HepG2 (cell line): ENCODE measurements around the gene ATXN2. TPM values are rescaled to one million over a fixed set of nuclear protein-coding genes. Genes with fewer than 3 reads are reported as not detected.

Source experiments
- ATAC-seq: fragments of 200-7000 bp; cut with Tn5 transposase; 3 replicates; pipeline ENCODE4 v1.9.1; 2020; ENCODE audit warnings: mild to moderate bottlenecking, moderate library complexity
- BruUV-seq: library from RNA; stranded (reverse); fragments of 400-500 nt; replicated peaks from 2 replicates; lab custom pipeline; 2021; lab: Mats Ljungman, UMichigan
- CTCF ChIA-PET: fragments of 300-600 bp; formaldehyde crosslinking; extraction: SDS; loops from one replicate; lab custom pipeline; 2021; ENCODE audit warnings: low total read pairs, inconsistent platforms, low intra/inter-chr PET ratio; lab: Yijun Ruan, JAX
- POLR2A ChIA-PET: fragments of 350-600 bp; sonication (Branson Sonifier 250); formaldehyde crosslinking; loops from one replicate; lab custom pipeline; 2020; ENCODE audit warnings: antibody characterized with exemption, inconsistent platforms; lab: Yijun Ruan, JAX
- DNase-seq: peaks from one replicate; pipeline ENCODE4 v3.0.0-alpha.2; 2015; ENCODE audit warnings: low spot score
- FAIRE-seq: peaks from 3 replicates; lab custom pipeline; 2011; peaks lifted over from hg19 to GRCh38; lab: Jason Lieb, UNC
- H2AFZ ChIP-seq: one replicate; pipeline ENCODE4 v1.6.1; 2011; ENCODE audit warnings: low read length, inconsistent platforms
- H3K27ac ChIP-seq: fragments of 300-600 bp; 3 replicates; pipeline ENCODE4 v1.8.0; 2011; ENCODE audit warnings: mixed run types, mild to moderate bottlenecking, mixed read lengths, low read length, inconsistent platforms; ENCODE audit not compliant: insufficient read depth; ENCODE audit errors: extremely low read length
- H3K27me3 ChIP-seq, 2 experiments: fragments of 200-600 bp in 1 of 2; 2 replicates in 1 of 2; 3 replicates in 1 of 2; pipeline versions ENCODE4 v1.6.0 to v1.8.0; 2011; ENCODE audit warnings: low read length in 2 of 2, mild to moderate bottlenecking in 2 of 2, moderate library complexity in 2 of 2, inconsistent platforms in 1 of 2; ENCODE audit not compliant: insufficient read depth in 2 of 2, control insufficient read depth in 1 of 2
- H3K36me3 ChIP-seq, 2 experiments: fragments of 200-600 bp in 1 of 2; replicated peaks in 1 of 2; 2 replicates in 1 of 2; 3 replicates in 1 of 2; pipeline versions ENCODE4 v1.5.1 to v1.8.0; 2011; ENCODE audit warnings: low read length in 2 of 2, inconsistent platforms in 1 of 2; ENCODE audit not compliant: insufficient read depth in 2 of 2, control insufficient read depth in 1 of 2
- H3K4me1 ChIP-seq: 2 replicates; pipeline ENCODE4 v1.5.1; 2012; ENCODE audit warnings: low read length, inconsistent platforms; ENCODE audit not compliant: insufficient read depth
- H3K4me2 ChIP-seq: 2 replicates; pipeline ENCODE4 v1.6.0; 2011; ENCODE audit warnings: low read depth, low read length, inconsistent platforms
- H3K4me3 ChIP-seq, 3 experiments: fragments of 200-600 bp in 1 of 3; sonication (generic), shearing (Covaris generic) in 1 of 3; replicated peaks in 1 of 3; 2 replicates each; pipeline ENCODE4 v1.5.1; 2011 to 2016; ENCODE audit warnings: low read length in 3 of 3, inconsistent platforms in 2 of 3, low read depth in 2 of 3, mild to moderate bottlenecking in 2 of 3, control low read depth in 1 of 3, mixed read lengths in 1 of 3; ENCODE audit not compliant: insufficient read depth in 1 of 3
- H3K79me2 ChIP-seq: one replicate; pipeline ENCODE4 v1.6.1; 2011; ENCODE audit warnings: low read length, inconsistent platforms; ENCODE audit not compliant: insufficient read depth
- H3K9ac ChIP-seq: 2 replicates; pipeline ENCODE4 v1.6.0; 2011; ENCODE audit warnings: mild to moderate bottlenecking, low read depth, low read length, inconsistent platforms; ENCODE audit not compliant: insufficient read depth
- H3K9me3 ChIP-seq: 2 replicates; pipeline ENCODE4 v1.5.1; 2012; ENCODE audit warnings: mild to moderate bottlenecking, low read length
- H4K20me1 ChIP-seq: 2 replicates; pipeline ENCODE4 v1.6.0; 2011; ENCODE audit warnings: inconsistent platforms, mild to moderate bottlenecking, low read length, moderate library complexity; ENCODE audit not compliant: insufficient read depth
- BORCS8-MEF2B ChIP-seq: sonication (generic); formaldehyde crosslinking; IDR thresholded peaks from 2 replicates; pipeline ENCODE4 v1.8.0; 2022; ENCODE audit warnings: mild to moderate bottlenecking, missing genetic modification reagents
- NFIB ChIP-seq: sonication (generic); formaldehyde crosslinking; IDR thresholded peaks from 2 replicates; pipeline ENCODE4 v1.9.0; 2021; ENCODE audit warnings: missing genetic modification reagents, mild to moderate bottlenecking, borderline replicate concordance
- PHF5A ChIP-seq: IDR thresholded peaks from one replicate; pipeline ENCODE4 v1.6.1; 2018; ENCODE audit warnings: low read depth, missing genetic modification reagents; ENCODE audit not compliant: unreplicated experiment
- RORA ChIP-seq: sonication (generic); formaldehyde crosslinking; IDR thresholded peaks from 2 replicates; pipeline ENCODE4 v1.5.0; 2020; ENCODE audit warnings: mild to moderate bottlenecking, missing genetic modification reagents, moderate library complexity
- TBP ChIP-seq: sonication (generic); formaldehyde crosslinking; IDR thresholded peaks from 2 replicates; pipeline ENCODE4 v1.5.0; 2020; ENCODE audit warnings: missing genetic modification reagents
- ZNF205 ChIP-seq: IDR thresholded peaks from 2 replicates; pipeline ENCODE4 v1.6.1; 2018; ENCODE audit warnings: missing biosample characterization, missing genetic modification reagents
- ZNF501 ChIP-seq: sonication (generic); formaldehyde crosslinking; IDR thresholded peaks from 2 replicates; pipeline ENCODE4 v1.5.1; 2020; ENCODE audit warnings: mild to moderate bottlenecking, moderate library complexity, missing genetic modification reagents
- ZNF780A ChIP-seq: sonication (generic); formaldehyde crosslinking; IDR thresholded peaks from 2 replicates; pipeline ENCODE4 v1.8.0; 2022; ENCODE audit warnings: mild to moderate bottlenecking, missing genetic modification reagents, moderate library complexity
- ZNF816 ChIP-seq: sonication (generic); formaldehyde crosslinking; IDR thresholded peaks from 2 replicates; pipeline ENCODE4 v1.8.0; 2022; ENCODE audit warnings: missing genetic modification reagents, mild to moderate bottlenecking, borderline replicate concordance
- WGBS: methylation state at CpG from one replicate; pipeline ENCODE4 v1.1.6; 2017; ENCODE audit warnings: low lambda C conversion rate; 5-methylcytosine and 5-hydroxymethylcytosine counted together
- in situ Hi-C: cut with HindIII; loops from 2 replicates; pipeline ENCODE4 v1.10.0; 2017; ENCODE audit warnings: low pct_unique_long_range_greater_than_20kb; ENCODE audit not compliant: extremely low pct_ligation_motif_present
- intact Hi-C: fragments of 100-400 bp; cut with micrococcal nuclease; formaldehyde crosslinking; loops from one replicate; pipeline ENCODE4 v1.10.0; 2022; ENCODE audit not compliant: unreplicated experiment
- polyA plus RNA-seq, 8 experiments: library from polyadenylated mRNA; depleted of rRNA in 3 of 8; stranded (reverse) in 7 of 8; unstranded in 1 of 8; fragments of >200 nt; fragmentation: Illumina TruSeq in 4 of 8; extraction: Trizol in 4 of 8; gene quantifications; 2 replicates each; pipeline versions ENCODE4 v1.2.1 to v1.2.3, GENCODE V29; 2011 to 2016; ENCODE audit warnings: low read depth in 4 of 8, missing spikeins in 1 of 8, mixed read lengths in 1 of 8; ENCODE audit not compliant: insufficient read depth in 1 of 8
- total RNA-seq, 5 experiments: library from RNA; depleted of rRNA; stranded (reverse); fragments of >200 nt; fragmentation: Illumina TruSeq; extraction: Trizol; gene quantifications; 2 replicates each; pipeline ENCODE4 v1.2.3, GENCODE V29; 2016; ENCODE audit warnings: low read depth in 1 of 5
- TF ChIP-seq, protein P1 (sequence below): IDR thresholded peaks from 2 replicates; pipeline ENCODE4 v1.6.1; 2016; ENCODE audit warnings: low read depth, missing genetic modification reagents, missing compliant biosample characterization
- TF ChIP-seq, protein P2 (sequence below): sonication (generic); formaldehyde crosslinking; IDR thresholded peaks from 2 replicates; pipeline ENCODE4 v1.4.0; 2020; ENCODE audit warnings: mild to moderate bottlenecking, missing genetic modification reagents
- TF ChIP-seq, protein P3 (sequence below): sonication (generic); formaldehyde crosslinking; IDR thresholded peaks from 2 replicates; pipeline ENCODE4 v1.4.0; 2020; ENCODE audit warnings: mild to moderate bottlenecking, missing genetic modification reagents

ATXN2 gene
- total and polyA plus RNA-seq, 2 of the 13 experiments (the other 11 are each of a cell fraction or from before 2014, with no cell fraction given), result 18.1 to 27.1 TPM

DNA sequence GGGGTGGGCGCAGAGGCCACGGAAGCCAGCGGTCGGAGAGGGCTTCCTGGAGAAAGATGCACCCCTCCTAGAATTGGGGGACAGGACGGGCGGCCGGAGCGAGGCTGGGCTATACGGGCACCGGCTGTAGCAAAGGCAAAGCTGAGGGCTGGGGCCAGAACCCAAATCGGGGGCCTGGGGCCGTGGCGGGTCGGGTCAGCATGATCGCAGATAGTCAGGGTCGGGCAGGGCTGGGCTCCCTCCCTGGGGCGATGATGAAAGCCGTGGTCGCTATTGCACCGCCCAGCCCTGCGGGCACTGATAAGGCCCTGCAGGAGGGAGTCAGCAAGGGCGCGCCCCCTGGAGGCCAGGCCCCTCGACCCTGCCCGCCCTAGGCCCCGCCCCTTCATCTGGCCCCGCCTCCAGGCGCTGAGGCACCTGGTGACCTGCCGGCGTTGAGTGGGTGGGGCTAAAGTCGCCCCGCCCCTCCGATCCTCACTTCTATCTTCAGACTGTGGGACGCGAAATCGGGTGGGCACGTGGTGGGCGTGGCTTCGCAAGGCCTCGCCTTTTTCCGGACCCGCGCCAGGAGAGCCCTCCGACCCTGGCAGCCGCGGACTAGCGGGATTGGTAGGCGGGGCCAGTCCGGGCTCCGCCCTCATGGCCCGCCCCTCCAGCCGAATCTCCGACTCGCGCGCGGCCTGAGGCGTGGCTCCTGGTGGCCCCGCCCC lies 193.8 kb downstream of the ATXN2 start:
- H3K4me2 ChIP-seq, result peak overlapping the region; percentile 94
- peak overlapping the region; percentile 68 for H3K27ac ChIP-seq
- 20% methylated on average over 1 of the region's 59 CpGs for WGBS
- TSS peak; percentile 51 for BruUV-seq
- POLR2A ChIA-PET, result interaction anchor here (0.9 to 3.1 kb wide), 6 partner anchors 8 to 43 kb away, joined by 3 to 21 read pairs (median 4); partner anchors contain the start of gene PHETA1
- H3K27me3 ChIP-seq, result no peaks in the 10 kb centered on the region; a peak in 1 of 5 replicates
- H3K4me1 ChIP-seq, result peaks cover 59% of the 10 kb centered on the region
- H3K9me3 ChIP-seq, result no peaks in the 10 kb centered on the region
- H2AFZ ChIP-seq, result no peak overlapping the region
- H3K4me3 ChIP-seq, result peak overlapping the region; percentile 92 to 95 (median 93)
- CTCF ChIA-PET, result interaction anchor here (1.4 kb wide), 1 partner anchor 8 kb away, joined by 4 read pairs; no protein-coding TSS in a partner anchor
- peaks cover 28% of the 10 kb centered on the region for H3K79me2 ChIP-seq
- in situ Hi-C loops, result no loop called here
- DNase-seq (peak; percentile 95), FAIRE-seq (peak; percentile 92), ATAC-seq (peak; percentile 83)
- intact Hi-C loops, result loop anchor here (2.0 kb wide), 1 partner anchor 45 kb away; no protein-coding TSS in a partner anchor
- peak overlapping the region; percentile 73 for H3K9ac ChIP-seq
- H3K36me3 ChIP-seq, result 0 out of 5 replicates have a peak, but pooled peaks cover 0 to 5% of the 10 kb centered on the region in 2 experiments
- H4K20me1 ChIP-seq, result peaks cover 25% of the 10 kb centered on the region
- TF ChIP-seq, protein P1, sequence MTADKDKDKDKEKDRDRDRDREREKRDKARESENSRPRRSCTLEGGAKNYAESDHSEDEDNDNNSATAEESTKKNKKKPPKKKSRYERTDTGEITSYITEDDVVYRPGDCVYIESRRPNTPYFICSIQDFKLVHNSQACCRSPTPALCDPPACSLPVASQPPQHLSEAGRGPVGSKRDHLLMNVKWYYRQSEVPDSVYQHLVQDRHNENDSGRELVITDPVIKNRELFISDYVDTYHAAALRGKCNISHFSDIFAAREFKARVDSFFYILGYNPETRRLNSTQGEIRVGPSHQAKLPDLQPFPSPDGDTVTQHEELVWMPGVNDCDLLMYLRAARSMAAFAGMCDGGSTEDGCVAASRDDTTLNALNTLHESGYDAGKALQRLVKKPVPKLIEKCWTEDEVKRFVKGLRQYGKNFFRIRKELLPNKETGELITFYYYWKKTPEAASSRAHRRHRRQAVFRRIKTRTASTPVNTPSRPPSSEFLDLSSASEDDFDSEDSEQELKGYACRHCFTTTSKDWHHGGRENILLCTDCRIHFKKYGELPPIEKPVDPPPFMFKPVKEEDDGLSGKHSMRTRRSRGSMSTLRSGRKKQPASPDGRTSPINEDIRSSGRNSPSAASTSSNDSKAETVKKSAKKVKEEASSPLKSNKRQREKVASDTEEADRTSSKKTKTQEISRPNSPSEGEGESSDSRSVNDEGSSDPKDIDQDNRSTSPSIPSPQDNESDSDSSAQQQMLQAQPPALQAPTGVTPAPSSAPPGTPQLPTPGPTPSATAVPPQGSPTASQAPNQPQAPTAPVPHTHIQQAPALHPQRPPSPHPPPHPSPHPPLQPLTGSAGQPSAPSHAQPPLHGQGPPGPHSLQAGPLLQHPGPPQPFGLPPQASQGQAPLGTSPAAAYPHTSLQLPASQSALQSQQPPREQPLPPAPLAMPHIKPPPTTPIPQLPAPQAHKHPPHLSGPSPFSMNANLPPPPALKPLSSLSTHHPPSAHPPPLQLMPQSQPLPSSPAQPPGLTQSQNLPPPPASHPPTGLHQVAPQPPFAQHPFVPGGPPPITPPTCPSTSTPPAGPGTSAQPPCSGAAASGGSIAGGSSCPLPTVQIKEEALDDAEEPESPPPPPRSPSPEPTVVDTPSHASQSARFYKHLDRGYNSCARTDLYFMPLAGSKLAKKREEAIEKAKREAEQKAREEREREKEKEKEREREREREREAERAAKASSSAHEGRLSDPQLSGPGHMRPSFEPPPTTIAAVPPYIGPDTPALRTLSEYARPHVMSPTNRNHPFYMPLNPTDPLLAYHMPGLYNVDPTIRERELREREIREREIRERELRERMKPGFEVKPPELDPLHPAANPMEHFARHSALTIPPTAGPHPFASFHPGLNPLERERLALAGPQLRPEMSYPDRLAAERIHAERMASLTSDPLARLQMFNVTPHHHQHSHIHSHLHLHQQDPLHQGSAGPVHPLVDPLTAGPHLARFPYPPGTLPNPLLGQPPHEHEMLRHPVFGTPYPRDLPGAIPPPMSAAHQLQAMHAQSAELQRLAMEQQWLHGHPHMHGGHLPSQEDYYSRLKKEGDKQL (CRISPR knock-in tag), result no peak
- TF ChIP-seq ZNF205 (CRISPR knock-in tag), result no peak
- TF ChIP-seq NFIB (CRISPR knock-in tag), result no peak
- no peak for TF ChIP-seq TBP (CRISPR knock-in tag)
- TF ChIP-seq RORA, result no peak
- no peak for TF ChIP-seq PHF5A (CRISPR knock-in tag)
- 0 out of 2 replicates have a peak, but pooled peaks have one; percentile 43 for TF ChIP-seq BORCS8-MEF2B (CRISPR knock-in tag)
- no peak for TF ChIP-seq ZNF780A (CRISPR knock-in tag)
- TF ChIP-seq ZNF816 (CRISPR knock-in tag), result no peak
- TF ChIP-seq, protein P2, sequence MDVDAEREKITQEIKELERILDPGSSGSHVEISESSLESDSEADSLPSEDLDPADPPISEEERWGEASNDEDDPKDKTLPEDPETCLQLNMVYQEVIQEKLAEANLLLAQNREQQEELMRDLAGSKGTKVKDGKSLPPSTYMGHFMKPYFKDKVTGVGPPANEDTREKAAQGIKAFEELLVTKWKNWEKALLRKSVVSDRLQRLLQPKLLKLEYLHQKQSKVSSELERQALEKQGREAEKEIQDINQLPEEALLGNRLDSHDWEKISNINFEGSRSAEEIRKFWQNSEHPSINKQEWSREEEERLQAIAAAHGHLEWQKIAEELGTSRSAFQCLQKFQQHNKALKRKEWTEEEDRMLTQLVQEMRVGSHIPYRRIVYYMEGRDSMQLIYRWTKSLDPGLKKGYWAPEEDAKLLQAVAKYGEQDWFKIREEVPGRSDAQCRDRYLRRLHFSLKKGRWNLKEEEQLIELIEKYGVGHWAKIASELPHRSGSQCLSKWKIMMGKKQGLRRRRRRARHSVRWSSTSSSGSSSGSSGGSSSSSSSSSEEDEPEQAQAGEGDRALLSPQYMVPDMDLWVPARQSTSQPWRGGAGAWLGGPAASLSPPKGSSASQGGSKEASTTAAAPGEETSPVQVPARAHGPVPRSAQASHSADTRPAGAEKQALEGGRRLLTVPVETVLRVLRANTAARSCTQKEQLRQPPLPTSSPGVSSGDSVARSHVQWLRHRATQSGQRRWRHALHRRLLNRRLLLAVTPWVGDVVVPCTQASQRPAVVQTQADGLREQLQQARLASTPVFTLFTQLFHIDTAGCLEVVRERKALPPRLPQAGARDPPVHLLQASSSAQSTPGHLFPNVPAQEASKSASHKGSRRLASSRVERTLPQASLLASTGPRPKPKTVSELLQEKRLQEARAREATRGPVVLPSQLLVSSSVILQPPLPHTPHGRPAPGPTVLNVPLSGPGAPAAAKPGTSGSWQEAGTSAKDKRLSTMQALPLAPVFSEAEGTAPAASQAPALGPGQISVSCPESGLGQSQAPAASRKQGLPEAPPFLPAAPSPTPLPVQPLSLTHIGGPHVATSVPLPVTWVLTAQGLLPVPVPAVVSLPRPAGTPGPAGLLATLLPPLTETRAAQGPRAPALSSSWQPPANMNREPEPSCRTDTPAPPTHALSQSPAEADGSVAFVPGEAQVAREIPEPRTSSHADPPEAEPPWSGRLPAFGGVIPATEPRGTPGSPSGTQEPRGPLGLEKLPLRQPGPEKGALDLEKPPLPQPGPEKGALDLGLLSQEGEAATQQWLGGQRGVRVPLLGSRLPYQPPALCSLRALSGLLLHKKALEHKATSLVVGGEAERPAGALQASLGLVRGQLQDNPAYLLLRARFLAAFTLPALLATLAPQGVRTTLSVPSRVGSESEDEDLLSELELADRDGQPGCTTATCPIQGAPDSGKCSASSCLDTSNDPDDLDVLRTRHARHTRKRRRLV (CRISPR knock-in tag), result no peak
- TF ChIP-seq, protein P3, sequence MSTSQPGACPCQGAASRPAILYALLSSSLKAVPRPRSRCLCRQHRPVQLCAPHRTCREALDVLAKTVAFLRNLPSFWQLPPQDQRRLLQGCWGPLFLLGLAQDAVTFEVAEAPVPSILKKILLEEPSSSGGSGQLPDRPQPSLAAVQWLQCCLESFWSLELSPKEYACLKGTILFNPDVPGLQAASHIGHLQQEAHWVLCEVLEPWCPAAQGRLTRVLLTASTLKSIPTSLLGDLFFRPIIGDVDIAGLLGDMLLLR (CRISPR knock-in tag), result no peak
- no peak for TF ChIP-seq ZNF501 (CRISPR knock-in tag)
